ENCODE measurements around the gene RBM23. TPM values are rescaled to one million over a fixed set of nuclear protein-coding genes. Genes with fewer than 3 reads are reported as not detected.

RBM23 gene
- total RNA-seq, 2 donors from 2014 or later: 170 to 463 TPM

DNA sequence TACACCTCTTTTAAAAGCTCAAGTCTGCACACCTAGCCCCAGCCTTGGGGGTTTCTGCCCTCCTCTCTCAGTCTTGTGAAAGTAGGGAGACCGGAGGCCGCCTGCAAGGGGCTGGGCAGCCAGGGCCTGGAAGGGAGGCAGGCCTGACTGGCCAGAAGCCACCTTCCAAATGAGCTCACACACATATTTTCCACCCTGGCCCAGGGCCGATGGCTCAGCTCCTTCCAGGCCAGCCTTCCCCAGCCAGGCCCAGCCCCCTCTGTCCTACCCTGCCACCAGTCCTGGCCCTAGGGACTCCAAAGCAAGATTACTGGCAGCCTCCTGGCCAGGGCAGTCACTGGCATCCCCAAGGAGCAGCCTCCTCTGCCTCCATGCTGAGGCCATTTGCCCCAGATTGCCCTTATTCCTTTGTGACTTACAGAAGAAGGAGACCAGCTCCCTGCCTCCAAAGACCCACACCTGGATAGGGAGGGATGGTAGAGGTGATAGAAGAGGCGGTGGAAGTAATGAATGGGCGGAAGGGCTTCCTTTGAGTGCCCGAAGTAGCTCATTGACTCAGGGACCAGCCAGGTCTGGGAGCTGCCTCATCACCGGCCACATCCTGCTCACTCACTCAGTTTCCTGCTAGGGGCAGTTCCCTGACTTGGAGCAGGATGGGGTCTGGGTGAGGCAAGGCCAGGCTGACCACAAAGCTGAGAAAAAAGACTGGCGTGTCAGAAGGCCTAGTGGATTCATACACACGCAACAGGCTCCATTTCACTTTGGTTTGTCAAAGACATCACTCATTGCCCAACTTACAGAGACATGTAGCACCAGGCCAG lies 67.8 kb downstream of the RBM23 start:
- H3K4me3 ChIP-seq: no peak overlapping the region
- peak overlapping the region; percentile 67 to 72 for H3K27ac ChIP-seq
- peaks cover 0 to 3% of the 10 kb centered on the region in 2 donors for H3K36me3 ChIP-seq
- no peaks in the 10 kb centered on the region for H3K27me3 ChIP-seq (replicated peaks; ENCODE audit: insufficient read depth)
- TF ChIP-seq CTCF (IDR thresholded peaks at IDR 0.05) (no peak), POLR2A (IDR thresholded peaks at IDR 0.05) (peak; percentile 36), POLR2AphosphoS5 (IDR thresholded peaks at IDR 0.05) (peak; percentile 71)
- peak; percentile 76 for DNase-seq (ENCODE audit: low spot score)
- intact Hi-C loops (cut with DNase I): loop anchor here (5.0 to 10.0 kb wide), 2 partner anchors 86 to 294 kb away; partner anchors contain the start of gene OXA1L
- no peaks in the 10 kb centered on the region for H3K9me3 ChIP-seq
- peaks cover 15% of the 10 kb centered on the region for H3K4me1 ChIP-seq (replicated peaks)
- WGBS: 59% methylated on average over 8 of the region's 9 CpGs

- peaks cover 6 to 20% of the 10 kb centered on the region in 2 donors for H3K36me3 ChIP-seq
- intact Hi-C loops (cut with DNase I): loop anchor here (10.0 kb wide), 1 partner anchor 465 kb away; no protein-coding TSS in a partner anchor
- peak; percentile 49 for DNase-seq (ENCODE audit: low spot score)
- H3K9me3 ChIP-seq: no peaks in the 10 kb centered on the region
- no peak for TF ChIP-seq POLR2A (IDR thresholded peaks at IDR 0.05)
- no peak for TF ChIP-seq CTCF (IDR thresholded peaks at IDR 0.05)
- TF ChIP-seq POLR2AphosphoS5 (IDR thresholded peaks at IDR 0.05): no peak
- peak overlapping the region; percentile 72 to 80 for H3K27ac ChIP-seq
- no peaks in the 10 kb centered on the region for H3K27me3 ChIP-seq (replicated peaks; ENCODE audit: insufficient read depth)
- whole genome bisulfite sequencing: 26% methylated on average over 19 of the region's 19 CpGs
- no peak overlapping the region for H3K4me3 ChIP-seq
- H3K4me1 ChIP-seq (replicated peaks): peaks cover 15% of the 10 kb centered on the region
Observed at GRCh38 chr14:22849212-22849819, 69.6 kb downstream of the RBM23 start.

- Histone ChIP-seq H3K4me3 (no peak overlapping the region), H3K27me3 (replicated peaks; ENCODE audit: insufficient read depth) (no peaks in the 10 kb centered on the region), H3K36me3 (peaks cover 6 to 24% of the 10 kb centered on the region in 2 donors), H3K9me3 (no peaks in the 10 kb centered on the region), H3K4me1 (replicated peaks) (peaks cover 15% of the 10 kb centered on the region), H3K27ac (peak overlapping the region; percentile 72 to 80)
- TF ChIP-seq POLR2AphosphoS5 (IDR thresholded peaks at IDR 0.05): no peak
- no peak for TF ChIP-seq CTCF (IDR thresholded peaks at IDR 0.05)
- TF ChIP-seq POLR2A (IDR thresholded peaks at IDR 0.05): no peak
- intact Hi-C loops (cut with DNase I): loop anchor here (10.0 kb wide), 1 partner anchor 464 kb away; no protein-coding TSS in a partner anchor
- WGBS: 7% methylated on average over 12 of the region's 12 CpGs
- no peak for DNase-seq (ENCODE audit: low spot score)
Observed at GRCh38 chr14:22848351-22849164, 70.4 kb downstream of the RBM23 start.

DNA sequence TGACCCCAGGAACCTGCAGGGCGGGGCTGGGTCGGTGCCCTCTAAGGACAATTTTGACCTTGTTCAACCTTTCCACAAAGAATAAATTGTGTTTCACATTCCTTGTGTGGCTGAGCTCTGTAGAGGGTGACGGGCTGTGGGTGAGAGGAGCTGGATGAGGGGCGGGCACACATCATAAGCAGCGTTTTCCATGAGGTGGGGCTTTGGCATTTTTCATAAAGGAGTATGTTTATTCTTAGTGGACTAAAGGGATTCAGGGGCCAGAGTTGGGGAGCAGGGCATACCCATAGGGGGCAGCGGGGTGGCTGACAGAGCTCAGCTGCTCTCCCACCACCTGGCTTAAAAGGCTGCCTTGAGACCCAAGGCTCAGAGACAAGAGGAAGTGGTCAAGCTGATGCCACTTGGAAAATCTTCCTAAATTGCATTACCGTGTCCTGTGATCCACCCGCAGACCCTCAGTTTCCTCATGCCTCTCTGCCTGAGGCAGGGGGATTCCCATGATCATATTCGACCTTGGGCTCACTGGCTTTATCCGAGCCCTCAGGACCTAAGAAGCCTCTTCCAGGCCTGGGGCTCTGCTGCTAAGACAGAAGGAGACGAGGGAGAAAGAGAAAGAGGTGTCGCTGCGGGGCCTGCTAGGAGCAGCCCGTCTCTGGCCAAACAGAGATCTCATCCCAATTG lies 71.1 kb downstream of the RBM23 start:
- WGBS: 37% methylated on average over 14 of the region's 14 CpGs
- peaks cover 10 to 28% of the 10 kb centered on the region in 2 donors for H3K36me3 ChIP-seq
- H3K27me3 ChIP-seq (replicated peaks; ENCODE audit: insufficient read depth): no peaks in the 10 kb centered on the region
- intact Hi-C loops (cut with DNase I): loop anchor here (10.0 kb wide), 1 partner anchor 463 kb away; no protein-coding TSS in a partner anchor
- peak overlapping the region; percentile 72 to 80 for H3K27ac ChIP-seq
- peaks cover 15% of the 10 kb centered on the region for H3K4me1 ChIP-seq (replicated peaks)
- DNase-seq (ENCODE audit: low spot score): no peak
- TF ChIP-seq CTCF (IDR thresholded peaks at IDR 0.05) (no peak), POLR2A (IDR thresholded peaks at IDR 0.05) (no peak), POLR2AphosphoS5 (IDR thresholded peaks at IDR 0.05) (no peak)
- H3K9me3 ChIP-seq: no peaks in the 10 kb centered on the region
- H3K4me3 ChIP-seq: no peak overlapping the region

Data from prostate gland (tissue), 2 donors.